Neuron (in vitro differentiated cells): ENCODE data around the gene WDR53.
"Not testable (repeated sequence)": the region's sequence is repeated elsewhere in the genome, so short reads cannot be mapped to it uniquely, and the experiment has no call there.

ENCODE experiments used
- H2AFZ ChIP-seq: one replicate; pipeline ENCODE4 v1.6.1; 2013; ENCODE audit warnings: low read depth, mild to moderate bottlenecking, inconsistent platforms, low read length, moderate library complexity
- H3K27me3 ChIP-seq: one replicate; pipeline ENCODE4 v1.6.1; 2013; ENCODE audit warnings: low read length; ENCODE audit not compliant: insufficient read depth
- H3K36me3 ChIP-seq: one replicate; pipeline ENCODE4 v1.6.1; 2013; ENCODE audit warnings: low read length; ENCODE audit not compliant: insufficient read depth
- H3K4me1 ChIP-seq: one replicate; pipeline ENCODE4 v1.6.1; 2013; ENCODE audit warnings: low read length; ENCODE audit not compliant: insufficient read depth
- H3K4me3 ChIP-seq: 2 replicates; pipeline ENCODE4 v1.5.1; 2013; ENCODE audit warnings: mild to moderate bottlenecking, low read length, moderate library complexity
- H3K9me3 ChIP-seq: one replicate; pipeline ENCODE4 v1.6.1; 2013; ENCODE audit warnings: low read length

Gene WDR53

DNA sequence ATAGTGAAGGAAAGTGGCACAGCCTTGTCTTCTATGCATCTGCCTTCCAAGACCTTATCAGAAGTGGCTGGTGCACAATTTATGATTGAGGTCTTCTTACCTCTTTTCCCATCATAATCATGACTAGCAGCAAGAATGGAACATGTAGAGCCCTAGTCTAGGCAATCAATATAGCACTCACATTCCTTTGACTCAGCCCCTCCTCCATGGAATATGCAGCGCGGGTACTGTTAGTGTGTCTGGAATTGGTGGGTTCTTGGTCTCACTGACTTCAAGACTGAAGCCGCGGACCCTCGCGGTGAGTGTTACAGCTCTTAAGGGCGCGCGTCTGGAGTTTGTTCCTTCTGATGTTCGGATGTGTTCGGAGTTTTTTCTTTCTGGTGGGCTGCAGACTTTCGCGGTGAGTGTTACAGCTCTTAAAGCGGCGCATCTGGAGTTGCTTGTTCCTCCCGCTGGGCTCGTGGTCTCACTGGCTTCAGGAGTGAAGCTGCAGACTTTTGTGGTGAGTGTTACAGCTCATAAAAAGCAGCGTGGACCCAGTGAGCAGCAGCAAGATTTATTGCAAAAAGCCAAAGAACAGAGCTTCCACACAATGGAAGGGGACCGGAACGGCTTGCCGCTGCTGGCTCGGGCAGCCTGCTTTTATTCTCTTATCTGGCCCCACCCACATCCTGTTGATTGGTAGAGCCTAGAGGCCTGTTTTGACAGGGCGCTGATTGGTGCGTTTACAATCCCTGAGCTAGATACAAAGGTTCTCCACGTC, 29.8 kb upstream of the WDR53 start:
- not testable (repeated sequence) for H3K27me3 ChIP-seq, H2AFZ ChIP-seq, H3K4me1 ChIP-seq, H3K4me3 ChIP-seq, H3K36me3 ChIP-seq, H3K9me3 ChIP-seq

DNA sequence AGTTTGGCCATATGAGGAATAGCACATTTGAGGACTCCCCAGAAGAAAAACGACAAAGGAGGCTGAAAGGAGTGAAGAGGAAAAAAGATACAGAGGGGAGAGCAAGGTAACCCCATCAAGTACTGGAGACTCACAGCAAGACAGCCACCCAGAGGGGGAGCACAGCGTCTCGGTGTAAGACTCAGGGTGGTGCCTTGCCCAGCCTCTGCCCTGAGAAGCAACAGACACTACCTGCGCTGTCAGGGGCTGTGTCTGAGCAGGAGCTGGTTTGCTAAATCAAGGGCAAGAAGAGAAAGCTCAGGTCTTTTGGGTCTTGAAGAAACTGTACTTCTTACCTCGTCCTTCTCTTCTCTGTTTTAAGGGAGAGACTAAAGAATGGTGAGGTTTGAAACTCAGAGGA, 28.0 kb upstream of the WDR53 start:
- Histone ChIP-seq H2AFZ (peak overlapping the region; percentile 71), H3K9me3 (no peaks in the 10 kb centered on the region), H3K4me1 (no peaks in the 10 kb centered on the region), H3K4me3 (no peak overlapping the region), H3K27me3 (no peaks in the 10 kb centered on the region), H3K36me3 (no peaks in the 10 kb centered on the region)

DNA sequence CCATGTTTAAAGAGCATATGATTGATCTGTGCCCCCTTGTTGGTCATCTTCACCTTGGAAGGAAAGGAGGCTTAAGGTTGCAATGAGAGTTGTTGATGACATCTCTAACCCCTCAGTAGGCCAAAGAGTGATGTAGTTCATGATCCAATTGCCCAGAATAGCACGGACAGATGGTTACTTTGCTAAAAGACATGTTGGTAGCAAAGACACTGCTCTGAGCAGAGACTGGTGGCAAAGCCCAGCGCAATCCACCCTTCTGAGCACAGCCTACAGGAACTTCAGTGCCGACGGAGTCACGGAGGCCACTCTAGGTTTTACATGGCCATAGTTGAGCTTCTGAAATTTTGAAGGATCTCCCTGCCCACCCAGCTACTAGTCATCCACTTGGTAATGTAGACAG, 21.9 kb upstream of the WDR53 start:
- H3K4me3 ChIP-seq, result no peak overlapping the region
- H3K27me3 ChIP-seq, result no peaks in the 10 kb centered on the region
- H2AFZ ChIP-seq, result no peak overlapping the region
- H3K9me3 ChIP-seq, result no peaks in the 10 kb centered on the region
- H3K4me1 ChIP-seq, result no peaks in the 10 kb centered on the region
- H3K36me3 ChIP-seq, result peaks cover 11% of the 10 kb centered on the region

DNA sequence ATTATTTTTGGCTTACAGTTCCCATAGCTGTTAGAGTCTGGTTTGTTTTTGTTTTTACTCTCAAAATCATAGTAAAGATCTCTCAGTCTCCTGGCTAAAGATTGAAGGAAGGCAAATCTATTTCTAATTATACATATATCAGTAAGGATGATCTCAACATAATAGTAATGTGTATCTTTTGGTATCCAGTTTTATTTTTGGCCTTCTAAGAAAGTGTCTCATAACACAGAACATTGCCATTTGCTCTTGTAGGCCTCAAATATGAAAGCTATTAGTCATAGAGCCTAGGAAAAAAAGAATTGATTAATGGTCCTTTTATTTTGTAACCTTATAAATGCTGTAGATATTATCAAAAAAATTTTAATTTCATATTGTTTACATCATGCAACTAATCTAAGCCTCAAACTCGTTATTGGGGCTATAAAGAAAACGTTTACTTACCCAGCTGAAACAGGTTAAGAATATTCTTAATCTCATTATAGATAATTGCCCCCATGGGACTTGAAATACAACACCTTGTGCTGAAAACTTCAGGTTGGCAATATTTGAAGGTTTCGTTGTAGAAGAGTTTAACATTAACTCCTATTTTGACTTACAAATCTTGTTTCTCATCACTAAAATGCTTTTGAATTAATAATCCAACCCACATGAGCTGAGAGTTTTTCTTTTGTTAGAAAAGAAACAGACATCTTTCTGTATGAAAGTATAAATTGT, 16.8 kb upstream of the WDR53 start:
- H2AFZ ChIP-seq, result no peak overlapping the region
- H3K27me3 ChIP-seq, result no peaks in the 10 kb centered on the region
- no peaks in the 10 kb centered on the region for H3K9me3 ChIP-seq
- H3K36me3 ChIP-seq, result peaks cover 39% of the 10 kb centered on the region
- H3K4me1 ChIP-seq, result no peaks in the 10 kb centered on the region
- H3K4me3 ChIP-seq, result no peak overlapping the region

DNA sequence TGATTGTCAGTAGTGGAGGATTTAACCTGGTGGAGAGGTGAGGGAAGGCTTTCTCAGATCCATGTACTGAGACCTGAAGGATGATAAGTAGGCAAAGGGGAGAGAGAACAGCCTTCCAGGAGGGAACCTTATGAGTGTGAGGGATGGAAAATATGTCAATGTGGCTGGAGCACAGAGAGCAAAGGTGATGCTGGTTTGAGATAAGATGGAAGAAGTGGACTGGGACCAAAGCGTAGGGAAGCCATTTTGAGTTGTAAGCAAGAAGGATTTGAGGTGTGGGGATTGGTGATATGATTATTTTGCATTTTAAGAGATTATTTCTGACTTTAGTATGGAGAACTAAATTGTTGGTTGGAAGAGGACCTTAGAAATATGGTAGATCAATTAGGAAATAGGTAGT, 4.0 kb upstream of the WDR53 start:
- H3K27me3 ChIP-seq, result no peaks in the 10 kb centered on the region
- H2AFZ ChIP-seq, result no peak overlapping the region
- H3K9me3 ChIP-seq, result no peaks in the 10 kb centered on the region
- no peak overlapping the region for H3K4me3 ChIP-seq
- peaks cover 6% of the 10 kb centered on the region for H3K36me3 ChIP-seq
- H3K4me1 ChIP-seq, result peaks cover 18% of the 10 kb centered on the region

DNA sequence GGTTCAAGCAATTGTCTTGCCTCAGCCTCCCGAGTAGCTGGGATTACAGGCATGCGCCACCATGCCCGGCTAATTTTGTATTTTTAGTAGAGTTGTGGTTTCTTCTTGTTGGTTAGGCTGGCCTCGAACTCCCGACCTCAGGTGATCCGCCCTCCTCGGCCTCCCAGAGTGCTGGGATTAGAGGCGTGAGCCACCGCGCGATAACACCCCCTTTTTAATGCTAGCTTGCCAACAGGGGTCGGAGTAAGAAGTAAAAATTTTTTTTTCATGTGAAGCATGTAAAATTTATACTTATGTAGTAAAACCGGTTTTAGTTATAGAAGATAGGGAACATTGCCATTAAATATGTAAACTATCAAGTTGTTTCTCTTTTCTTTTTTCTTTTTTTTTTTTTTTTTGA, 2.0 kb upstream of the WDR53 start:
- H3K4me3 ChIP-seq, result peak overlapping the region; percentile 98

DNA sequence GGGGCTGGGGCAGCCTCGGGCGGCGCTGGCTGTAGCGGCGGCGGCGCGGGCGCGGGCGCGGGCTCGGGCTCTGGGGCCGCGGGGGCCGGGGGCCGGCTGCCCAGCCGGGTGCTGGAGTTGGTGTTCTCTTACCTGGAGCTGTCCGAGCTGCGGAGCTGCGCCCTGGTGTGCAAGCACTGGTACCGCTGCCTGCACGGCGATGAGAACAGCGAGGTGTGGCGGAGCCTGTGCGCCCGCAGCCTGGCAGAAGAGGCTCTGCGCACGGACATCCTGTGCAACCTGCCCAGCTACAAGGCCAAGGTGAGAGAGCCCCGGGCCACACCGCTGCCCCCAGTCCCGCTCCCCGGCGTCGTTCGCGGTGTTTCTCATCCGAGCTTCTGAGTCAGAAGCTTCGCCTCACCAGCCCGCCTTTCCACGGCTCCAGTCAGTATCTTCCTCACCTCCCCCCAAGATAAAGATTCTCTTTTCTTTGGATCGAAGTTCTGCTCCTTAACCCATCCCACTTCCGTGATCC, 706 bp upstream of the WDR53 start:
- H3K9me3 ChIP-seq, result no peaks in the 10 kb centered on the region
- H3K36me3 ChIP-seq, result peaks cover 12% of the 10 kb centered on the region
- no peaks in the 10 kb centered on the region for H3K27me3 ChIP-seq
- peak overlapping the region; percentile 98 for H3K4me3 ChIP-seq
- H2AFZ ChIP-seq, result peak overlapping the region; percentile 41
- peaks cover 20% of the 10 kb centered on the region for H3K4me1 ChIP-seq

More for the DNA sequence above, 2.0 kb upstream of the WDR53 start:
- H2AFZ ChIP-seq, H3K27me3 ChIP-seq, H3K9me3 ChIP-seq, H3K36me3 ChIP-seq: not testable (repeated sequence)
- peaks cover 20% of the 10 kb centered on the region for H3K4me1 ChIP-seq

DNA sequence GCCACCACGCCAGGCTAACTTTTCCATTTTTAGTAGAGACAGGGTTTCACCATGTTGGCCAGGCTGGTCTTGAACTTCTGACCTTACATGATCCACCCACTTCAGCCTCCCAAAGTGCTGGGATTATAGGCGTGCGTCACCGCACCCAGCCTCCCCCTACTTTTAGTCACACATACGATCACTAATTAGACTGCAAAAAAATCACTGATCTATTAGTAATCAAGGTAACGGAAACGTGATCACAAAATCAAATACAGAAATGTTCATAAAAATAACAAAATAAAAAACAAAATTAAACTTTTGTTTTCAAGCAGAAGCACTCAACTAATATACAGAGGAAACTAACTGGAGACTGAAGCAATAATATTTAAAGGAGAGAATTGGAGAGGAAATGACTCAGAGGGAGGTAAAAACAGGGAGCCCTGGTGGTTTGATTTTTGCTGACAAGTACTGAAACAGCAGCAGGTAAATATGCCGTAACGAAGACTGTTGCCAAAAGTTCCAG, 4.6 kb downstream of the WDR53 start:
- Histone ChIP-seq H3K4me1 (peaks cover 9% of the 10 kb centered on the region), H3K4me3 (no peak overlapping the region), H3K27me3 (no peaks in the 10 kb centered on the region), H3K36me3 (peaks cover 17% of the 10 kb centered on the region), H3K9me3 (no peaks in the 10 kb centered on the region), H2AFZ (no peak overlapping the region)

DNA sequence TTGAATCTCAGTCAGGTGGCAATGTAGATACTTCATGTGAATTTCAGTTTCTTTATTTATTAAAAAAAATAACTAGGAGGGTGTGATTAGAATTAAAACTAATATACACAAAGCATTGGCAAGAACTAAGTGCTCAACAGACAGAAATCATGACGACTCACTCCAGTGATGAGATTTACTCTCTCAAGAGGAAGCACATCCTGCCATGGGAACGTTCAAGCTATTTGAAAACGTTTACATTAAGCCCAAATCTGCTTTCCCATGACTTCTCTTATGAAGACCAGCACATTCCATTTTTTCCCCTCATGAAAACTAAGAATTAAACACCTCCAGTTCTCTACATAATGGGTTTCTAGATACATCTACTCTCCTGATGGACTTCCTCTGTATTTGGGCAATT, 8.5 kb downstream of the WDR53 start:
- no peaks in the 10 kb centered on the region for H3K27me3 ChIP-seq

DNA sequence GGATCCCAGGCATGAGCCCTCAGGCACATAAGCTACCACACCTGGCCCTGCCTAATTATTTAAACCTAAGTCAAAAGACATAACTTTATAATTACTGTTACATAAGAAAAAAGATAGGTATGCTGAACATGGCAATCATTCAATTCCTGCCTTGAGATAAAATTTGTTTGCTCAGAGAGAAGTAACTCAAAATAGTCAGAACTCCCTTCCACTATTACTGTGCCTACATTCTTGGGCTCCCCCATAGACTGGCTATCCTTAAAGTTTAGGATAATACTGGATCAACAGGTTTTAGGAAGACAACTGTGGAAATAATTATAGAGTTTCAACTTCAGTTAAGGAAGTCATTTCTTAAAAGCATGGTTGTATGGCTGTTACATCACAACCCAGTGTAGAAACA, 9.9 kb downstream of the WDR53 start:
- H2AFZ ChIP-seq, result no peak overlapping the region
- H3K9me3 ChIP-seq, result no peaks in the 10 kb centered on the region
- H3K4me1 ChIP-seq, result no peaks in the 10 kb centered on the region
- H3K27me3 ChIP-seq, result no peaks in the 10 kb centered on the region
- H3K36me3 ChIP-seq, result peaks cover 12% of the 10 kb centered on the region
- no peak overlapping the region for H3K4me3 ChIP-seq

More for the DNA sequence above, 8.5 kb downstream of the WDR53 start:
- Histone ChIP-seq H3K36me3 (peaks cover 12% of the 10 kb centered on the region), H3K9me3 (no peaks in the 10 kb centered on the region), H2AFZ (no peak overlapping the region), H3K4me1 (no peaks in the 10 kb centered on the region), H3K4me3 (no peak overlapping the region)

DNA sequence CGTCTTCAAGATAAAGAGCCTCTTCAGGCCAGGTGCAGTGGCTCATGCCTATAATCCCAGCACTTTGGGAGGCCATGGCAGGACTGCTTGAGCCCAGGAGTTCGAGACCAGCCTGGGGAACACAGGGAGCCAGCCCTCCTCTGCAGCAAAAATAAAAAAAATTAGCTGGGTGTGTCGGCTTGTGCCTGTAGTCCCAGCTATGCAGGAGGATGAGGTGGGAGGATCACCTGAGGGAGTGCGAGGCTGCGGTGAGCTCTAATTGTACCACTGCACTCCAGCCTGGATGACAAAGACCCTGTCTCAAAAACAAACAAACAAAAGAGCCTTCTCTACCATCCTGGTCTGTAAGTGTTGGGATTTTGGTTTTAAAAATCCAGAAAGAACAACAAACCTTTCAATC, 11.1 kb downstream of the WDR53 start:
- Histone ChIP-seq H3K36me3 (peaks cover 12% of the 10 kb centered on the region), H3K4me1 (no peaks in the 10 kb centered on the region), H2AFZ (no peak overlapping the region), H3K9me3 (no peaks in the 10 kb centered on the region), H3K4me3 (no peak overlapping the region), H3K27me3 (no peaks in the 10 kb centered on the region)

DNA sequence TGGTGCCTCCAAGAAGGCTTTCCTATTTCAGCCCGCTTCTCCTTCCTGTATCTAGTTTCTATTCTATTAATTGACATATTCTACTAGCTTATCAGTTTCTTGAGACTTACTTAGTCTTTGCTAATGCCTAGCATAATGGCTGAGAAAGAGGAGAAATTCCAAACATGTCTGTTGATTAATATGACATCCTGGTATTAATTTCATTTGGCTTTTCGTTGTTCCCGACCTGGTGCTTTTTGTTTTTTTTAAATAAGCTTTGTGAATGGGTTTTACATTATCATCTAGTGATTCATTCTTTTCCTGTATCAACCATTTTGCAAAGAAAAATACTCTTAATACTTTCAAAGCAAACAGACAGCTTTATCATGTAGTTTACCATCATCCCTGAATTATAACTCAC, 13.1 kb downstream of the WDR53 start:
- no peaks in the 10 kb centered on the region for H3K27me3 ChIP-seq

DNA sequence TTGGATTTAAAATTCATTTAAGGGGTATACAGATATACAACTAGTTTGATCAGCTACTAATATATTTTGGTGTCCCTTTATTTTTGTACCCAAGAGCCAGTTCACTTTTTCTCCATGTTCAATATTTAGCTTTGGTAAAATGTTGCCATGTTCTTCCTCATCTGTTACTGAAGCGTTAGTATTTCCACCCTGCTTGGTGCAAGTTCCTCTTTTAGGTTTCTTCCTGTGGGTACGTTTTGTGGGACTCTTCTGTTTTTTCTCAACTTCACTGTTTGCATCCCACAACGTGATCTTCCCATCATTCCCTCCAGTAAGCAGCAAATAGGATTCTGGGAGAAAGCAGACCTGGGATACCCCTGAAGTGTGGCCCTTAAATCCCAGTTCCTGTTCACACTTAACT, 14.1 kb downstream of the WDR53 start:
- Histone ChIP-seq H3K36me3 (peaks cover 2% of the 10 kb centered on the region), H3K27me3 (no peaks in the 10 kb centered on the region), H3K9me3 (no peaks in the 10 kb centered on the region), H2AFZ (no peak overlapping the region), H3K4me3 (no peak overlapping the region), H3K4me1 (no peaks in the 10 kb centered on the region)

More for the DNA sequence above, 13.1 kb downstream of the WDR53 start:
- no peak overlapping the region for H3K4me3 ChIP-seq
- H3K36me3 ChIP-seq, result peaks cover 6% of the 10 kb centered on the region
- no peaks in the 10 kb centered on the region for H3K4me1 ChIP-seq
- H3K9me3 ChIP-seq, result no peaks in the 10 kb centered on the region
- H2AFZ ChIP-seq, result no peak overlapping the region
